HepG2 (cell line): ENCODE measurements around the gene MARCHF6. TPM values are rescaled to one million over a fixed set of nuclear protein-coding genes. Genes with fewer than 3 reads are reported as not detected.

Experiments used
- BCLAF1 ChIP-seq: fragments of 450-650 bp; IDR thresholded peaks from 2 replicates; pipeline ENCODE4 v1.6.1; 2017; ENCODE audit warnings: mild to moderate bottlenecking
- DR1 ChIP-seq: sonication (generic); formaldehyde crosslinking; IDR thresholded peaks from 2 replicates; pipeline ENCODE4 v1.8.0; 2021; ENCODE audit warnings: mild to moderate bottlenecking, missing genetic modification reagents, inconsistent platforms
- ELF3 ChIP-seq: IDR thresholded peaks from 2 replicates; pipeline ENCODE4 v1.6.1; 2016; ENCODE audit warnings: missing genetic modification reagents, missing compliant biosample characterization
- GATAD2A ChIP-seq: IDR thresholded peaks from 2 replicates; pipeline ENCODE4 v1.6.1; 2016
- HOXA5 ChIP-seq: sonication (generic); formaldehyde crosslinking; IDR thresholded peaks from 2 replicates; pipeline ENCODE4 v1.4.0; 2020; ENCODE audit warnings: missing genetic modification reagents
- MXD1 ChIP-seq: sonication (generic); formaldehyde crosslinking; IDR thresholded peaks from 2 replicates; pipeline ENCODE4 v1.4.0; 2020; ENCODE audit warnings: mild to moderate bottlenecking, missing genetic modification reagents
- NFE2L1 ChIP-seq: sonication (generic); formaldehyde crosslinking; IDR thresholded peaks from 2 replicates; pipeline ENCODE4 v1.4.0; 2020; ENCODE audit warnings: missing genetic modification reagents, mild to moderate bottlenecking, borderline replicate concordance
- NKX3-1 ChIP-seq: sonication (generic); formaldehyde crosslinking; IDR thresholded peaks from 2 replicates; pipeline ENCODE4 v1.5.0; 2020; ENCODE audit warnings: missing genetic modification reagents
- PRDM10 ChIP-seq: sonication (generic); formaldehyde crosslinking; IDR thresholded peaks from 2 replicates; pipeline ENCODE4 v1.4.0; 2020; ENCODE audit warnings: low read depth, missing genetic modification reagents
- PRDM15 ChIP-seq: sonication (generic); formaldehyde crosslinking; IDR thresholded peaks from 2 replicates; pipeline ENCODE4 v1.4.0; 2020; ENCODE audit warnings: missing genetic modification reagents
- SP2 ChIP-seq: sonication (generic); formaldehyde crosslinking; IDR thresholded peaks from 2 replicates; pipeline ENCODE4 v1.5.1; 2020; ENCODE audit warnings: mild to moderate bottlenecking, missing genetic modification reagents
- TGIF2 ChIP-seq: IDR thresholded peaks from 2 replicates; pipeline ENCODE4 v1.6.1; 2016; ENCODE audit warnings: control low read depth, missing compliant biosample characterization
- ZBTB34 ChIP-seq: sonication (generic); formaldehyde crosslinking; IDR thresholded peaks from 2 replicates; pipeline ENCODE4 v1.8.0; 2022; ENCODE audit warnings: mild to moderate bottlenecking, missing genetic modification reagents
- ZNF205 ChIP-seq: IDR thresholded peaks from 2 replicates; pipeline ENCODE4 v1.6.1; 2018; ENCODE audit warnings: missing biosample characterization, missing genetic modification reagents
- ZNF350 ChIP-seq: sonication (generic); formaldehyde crosslinking; IDR thresholded peaks from 2 replicates; pipeline ENCODE4 v1.4.0; 2020; ENCODE audit warnings: mild to moderate bottlenecking, low read depth, missing genetic modification reagents, borderline replicate concordance
- ZNF839 ChIP-seq: sonication (generic); formaldehyde crosslinking; IDR thresholded peaks from 2 replicates; pipeline ENCODE4 v1.4.0; 2020; ENCODE audit warnings: missing genetic modification reagents, mild to moderate bottlenecking, borderline replicate concordance
- polyA plus RNA-seq, 8 experiments: library from polyadenylated mRNA; depleted of rRNA in 3 of 8; stranded (reverse) in 7 of 8; unstranded in 1 of 8; fragments of >200 nt; fragmentation: Illumina TruSeq in 4 of 8; extraction: Trizol in 4 of 8; gene quantifications; 2 replicates each; pipeline versions ENCODE4 v1.2.1 to v1.2.3, GENCODE V29; 2011 to 2016; ENCODE audit warnings: low read depth in 4 of 8, missing spikeins in 1 of 8, mixed read lengths in 1 of 8; ENCODE audit not compliant: insufficient read depth in 1 of 8
- total RNA-seq, 5 experiments: library from RNA; depleted of rRNA; stranded (reverse); fragments of >200 nt; fragmentation: Illumina TruSeq; extraction: Trizol; gene quantifications; 2 replicates each; pipeline ENCODE4 v1.2.3, GENCODE V29; 2016; ENCODE audit warnings: low read depth in 1 of 5

Gene MARCHF6
- total and polyA plus RNA-seq, 2 of the 13 experiments (the other 11 are each of a cell fraction or from before 2014, with no cell fraction given): 48.6 to 107 TPM

- TF ChIP-seq ZBTB34 (0 out of 2 replicates have a peak, but pooled peaks have one; percentile 43), ZNF839 (CRISPR knock-in tag) (peak; percentile 51; the same call in 1 of the 2 replicates), BCLAF1 (no peak), PRDM10 (0 out of 2 replicates have a peak, but pooled peaks have one; percentile 54), ZNF205 (CRISPR knock-in tag) (no peak), TGIF2 (CRISPR knock-in tag) (no peak; the same call in 1 of the 2 replicates), ZNF350 (CRISPR knock-in tag) (peak; percentile 91), MXD1 (CRISPR knock-in tag) (peak; percentile 89), GATAD2A (CRISPR knock-in tag) (0 out of 2 replicates have a peak, but pooled peaks have one; percentile 39), ELF3 (peak; percentile 74; the same call in 1 of the 2 replicates), NKX3-1 (CRISPR knock-in tag) (peak; percentile 82; the same call in 1 of the 2 replicates), DR1 (CRISPR knock-in tag) (peak; percentile 93), PRDM15 (CRISPR knock-in tag) (0 out of 2 replicates have a peak, but pooled peaks have one; percentile 20), HOXA5 (CRISPR knock-in tag) (peak; percentile 75), NFE2L1 (CRISPR knock-in tag) (no peak), SP2 (CRISPR knock-in tag) (peak; percentile 91)
Observed at GRCh38 chr5:10353241-10354047, at the start of gene MARCHF6 (continued).
